Adrenal gland (tissue), 12 donors: Measurements from ENCODE around the gene FAM131A. TPM values are rescaled to one million over a fixed set of nuclear protein-coding genes. Genes with fewer than 3 reads are reported as not detected.
A peak's percentile ranks its signal among the peaks of the same experiment; 100 is the strongest.

Experiments
- DNase-seq, 7 donors: peaks; one replicate each; pipeline ENCODE4 v3.0.0-alpha.2; 2019 to 2020
- H3K27ac ChIP-seq, 5 donors: fragments of 200-600 bp; sonication (generic) in 4 of 5; 1 replicate in 3 of 5; 2 replicates in 2 of 5; pipeline versions ENCODE4 v1.5.1 to v1.8.0; 2016 to 2020; ENCODE audit warnings: mild to moderate bottlenecking in 1 of 5
- H3K27me3 ChIP-seq: fragments of 200-600 bp; 2 replicates; pipeline ENCODE4 v1.8.0; 2021
- H3K36me3 ChIP-seq, 2 donors: fragments of 200-600 bp; replicated peaks in 1 of 2; 1 replicate in 1 of 2; 2 replicates in 1 of 2; pipeline versions ENCODE4 v1.5.1 to v1.8.0; 2018 to 2022
- H3K4me1 ChIP-seq, 2 donors: fragments of 200-600 bp; replicated peaks in 1 of 2; 1 replicate in 1 of 2; 2 replicates in 1 of 2; pipeline versions ENCODE4 v1.5.1 to v1.8.0; 2018 to 2021
- H3K4me3 ChIP-seq, 4 donors: fragments of 200-600 bp; sonication (generic) in 3 of 4; one replicate each; pipeline ENCODE4 v1.5.1; 2016 to 2018
- H3K9me3 ChIP-seq, 3 donors: fragments of 200-600 bp; sonication (generic) in 1 of 3; replicated peaks in 1 of 3; 1 replicate in 2 of 3; 2 replicates in 1 of 3; pipeline versions ENCODE4 v1.5.1 to v1.8.0; 2016 to 2021
- CTCF ChIP-seq, 6 experiments: fragments of 450-650 bp in 4 of 6; fragments of 200-600 bp in 2 of 6; sonication (generic) in 1 of 6; IDR thresholded peaks; 1 replicate in 5 of 6; 2 replicates in 1 of 6; pipeline versions ENCODE4 v1.5.1 to v1.8.0; 2016 to 2021; ENCODE audit warnings: antibody characterized with exemption in 6 of 6, mild to moderate bottlenecking in 2 of 6, moderate library complexity in 1 of 6
- POLR2A ChIP-seq, 2 donors: fragments of 450-650 bp; IDR thresholded peaks; one replicate each; pipeline ENCODE4 v1.6.1; 2017; ENCODE audit warnings: antibody characterized with exemption in 2 of 2, mild to moderate bottlenecking in 2 of 2, moderate library complexity in 1 of 2
- WGBS, 4 donors: extraction: QIAGEN DNeasy Blood & Tissue Kit in 2 of 4; methylation state at CpG; one replicate each; pipeline versions ENCODE4 v1.1.5 to v1.1.7; 2013 to 2017; 5-methylcytosine and 5-hydroxymethylcytosine counted together
- intact Hi-C, 2 donors: fragments of 100-400 bp; cut with DNase I; formaldehyde crosslinking; loops; one replicate each; pipeline versions ENCODE4 v1.14.1 to v1.15.0; 2022 to 2023
- polyA plus RNA-seq, 3 donors: library from polyadenylated mRNA; stranded (reverse); fragments of 200-250 nt in 2 of 3; fragments of 350-450 nt in 1 of 3; fragmentation: Illumina TruSeq in 1 of 3; extraction: RNeasy Lipid Tissue Mini Kit (QIAGEN cat#74804) in 1 of 3; gene quantifications; one replicate each; pipeline ENCODE4 v1.2.3, GENCODE V29; 2013 to 2014
- total RNA-seq, 9 donors: library from RNA; depleted of rRNA in 4 of 9; stranded (reverse); fragments of >200 nt in 4 of 9; fragments of 120-200 nt in 1 of 9; fragmentation: NEBNext Ultra II Directional in 1 of 9; extraction: Animal tissue kit (Norgen Biotek cat#: 25700) in 1 of 9; gene quantifications; one replicate each; pipeline versions ENCODE4 v1.1.0 to v1.2.4, GENCODE V29; 2013 to 2023
- donor health status: healthy with polysubstance abuse.
- donor health status: Bipolar disorder and iron deficiency.
- donor health status: DM: yes; HTN: yes; CAD: no.
- donor health status: DM: no; HTN: no; CAD: no.
- donor health status: DM: no; HTN: no; CAD: no.
- donor health status: DM: yes; HTN: yes; CAD: no.

Gene FAM131A
- total and polyA plus RNA-seq, 12 donors = 13.3 to 43.0 (median 33.7) TPM

GRCh38 chr3:184333700-184334099, 3.7 kb upstream of the FAM131A start:
- H3K27ac ChIP-seq = peak overlapping the region in 3 of 5 donors; percentile 11 to 98 (median 97)
- DNase-seq = no peak
- H3K36me3 ChIP-seq = peaks cover 0 to 67% of the 10 kb centered on the region in 2 donors
- no peak overlapping the region for H3K4me3 ChIP-seq
- H3K4me1 ChIP-seq = peaks cover 13 to 37% of the 10 kb centered on the region in 2 donors
- intact Hi-C loops = no loop called here
- WGBS, 4 donors = 75 to 80% (median 77%) methylated on average over 3 of the region's 3 CpGs
- H3K27me3 ChIP-seq = no peaks in the 10 kb centered on the region
- no peak for TF ChIP-seq CTCF (IDR thresholded peaks at IDR 0.05)
- TF ChIP-seq POLR2A (IDR thresholded peaks at IDR 0.05) = no peak
- no peaks in the 10 kb centered on the region for H3K9me3 ChIP-seq

- DNase-seq = peak; percentile 54 to 81 (median 77)
- 64 to 73% (median 69%) methylated on average over 7 to 15 of the region's 15 CpGs for WGBS, 4 donors
- Histone ChIP-seq H3K27ac (peak overlapping the region; percentile 93 to 98 (median 94)), H3K4me3 (no peak overlapping the region), H3K4me1 (peaks cover 13 to 37% of the 10 kb centered on the region in 2 donors), H3K36me3 (peaks cover 0 to 57% of the 10 kb centered on the region in 2 donors), H3K9me3 (no peaks in the 10 kb centered on the region), H3K27me3 (no peaks in the 10 kb centered on the region)
- TF ChIP-seq POLR2A (IDR thresholded peaks at IDR 0.05) = peak in 1 of 2 donors; percentile 20
- TF ChIP-seq CTCF (IDR thresholded peaks at IDR 0.05) = no peak
- intact Hi-C loops = no loop called here
Observed at GRCh38 chr3:184334470-184335158, 2.8 kb upstream of the FAM131A start.

- peak overlapping the region in 1 of 4 donors; percentile 83 for H3K4me3 ChIP-seq
- H3K27ac ChIP-seq = peak overlapping the region; percentile 93 to 98 (median 94)
- intact Hi-C loops = no loop called here
- WGBS, 4 donors = 47 to 51% (median 48%) methylated on average over 3 to 4 of the region's 4 CpGs
- no peaks in the 10 kb centered on the region for H3K27me3 ChIP-seq
- peaks cover 13 to 37% of the 10 kb centered on the region in 2 donors for H3K4me1 ChIP-seq
- H3K9me3 ChIP-seq = no peaks in the 10 kb centered on the region
- H3K36me3 ChIP-seq = peaks cover 0 to 51% of the 10 kb centered on the region in 2 donors
- DNase-seq = peak in 2 of 7 donors; percentile 33 to 46
- TF ChIP-seq POLR2A (IDR thresholded peaks at IDR 0.05) = no peak
- TF ChIP-seq CTCF (IDR thresholded peaks at IDR 0.05) = no peak
Observed at GRCh38 chr3:184335291-184335660, 2.1 kb upstream of the FAM131A start.

GRCh38 chr3:184335661-184336546, 1.5 kb upstream of the FAM131A start:
- peak; percentile 78 to 94 (median 89) for DNase-seq
- TF ChIP-seq CTCF (IDR thresholded peaks at IDR 0.05) (no peak), POLR2A (IDR thresholded peaks at IDR 0.05) (peak; percentile 60 to 66)
- Histone ChIP-seq H3K9me3 (no peaks in the 10 kb centered on the region), H3K4me1 (peaks cover 13 to 37% of the 10 kb centered on the region in 2 donors), H3K27ac (peak overlapping the region; percentile 93 to 98 (median 94)), H3K4me3 (peak overlapping the region in 3 of 4 donors; percentile 81 to 89 (median 83)), H3K27me3 (no peaks in the 10 kb centered on the region), H3K36me3 (peaks cover 0 to 44% of the 10 kb centered on the region in 2 donors)
- 0 to 5% (median 1%) methylated on average over 12 to 77 of the region's 77 CpGs for whole genome bisulfite sequencing, 4 donors
- intact Hi-C loops = no loop called here
